Dermis blood vessel endothelial cell (primary cell): ENCODE measurements around the gene COL5A1. TPM values are rescaled to one million over a fixed set of nuclear protein-coding genes. Genes with fewer than 3 reads are reported as not detected.

ENCODE experiments used
- DNase-seq: peaks from one replicate; pipeline ENCODE4 v3.0.0; 2010
- total RNA-seq: library from RNA; depleted of rRNA; stranded (reverse); fragments of >200 nt; gene quantifications from 2 replicates; pipeline ENCODE4 v1.2.3, GENCODE V29; 2014

Gene COL5A1
- total RNA-seq, 1 donor from 2014 or later = 9.5 TPM

DNA sequence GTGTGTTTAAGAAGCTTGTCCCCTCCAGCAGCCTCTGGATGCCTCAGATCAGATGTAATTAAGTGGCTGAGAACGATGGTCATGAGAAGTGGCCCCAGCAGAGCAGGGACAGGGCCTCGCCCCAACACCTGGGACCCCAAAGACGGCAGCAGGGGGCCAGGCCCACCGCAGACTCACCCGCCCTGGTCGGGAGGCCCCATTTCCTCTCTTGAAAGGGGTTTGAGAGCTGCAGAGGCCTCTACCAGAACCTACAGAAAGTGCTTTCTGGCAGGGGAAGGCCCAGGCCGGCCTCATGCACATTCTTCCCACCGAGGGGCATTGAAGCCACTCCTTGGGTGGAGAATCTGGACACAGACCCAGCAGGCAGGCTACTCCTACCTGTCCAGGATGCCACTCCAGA lies 153.8 kb downstream of the COL5A1 start:
- no peak for DNase-seq

DNA sequence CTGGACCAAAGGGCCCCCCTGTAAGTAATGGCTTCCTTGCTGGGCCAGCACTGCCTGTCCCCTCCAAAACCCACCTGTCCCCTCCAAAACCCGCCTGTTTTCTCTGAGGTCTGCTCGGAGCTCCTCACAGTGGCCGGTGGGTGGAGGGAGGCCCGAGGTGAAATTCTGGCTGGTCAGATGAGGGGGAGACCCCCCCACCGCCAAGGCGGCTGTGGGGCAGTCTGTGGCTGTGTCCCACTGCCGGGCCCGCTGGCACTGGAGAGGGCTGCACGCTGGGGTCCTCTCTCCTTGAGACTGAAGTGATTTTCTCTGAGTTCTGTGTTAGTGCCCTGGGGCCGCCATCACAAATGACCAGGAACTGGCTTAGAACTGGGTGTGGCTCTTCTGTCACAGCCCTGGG lies 155.3 kb downstream of the COL5A1 start:
- no peak for DNase-seq

- DNase-seq = no peak
These were observed 159.3 kb downstream of the COL5A1 start for GRCh38 chr9:134800791-134801339.

- DNase-seq = no peak
These were observed 160.7 kb downstream of the COL5A1 start for GRCh38 chr9:134802216-134802795.

DNA sequence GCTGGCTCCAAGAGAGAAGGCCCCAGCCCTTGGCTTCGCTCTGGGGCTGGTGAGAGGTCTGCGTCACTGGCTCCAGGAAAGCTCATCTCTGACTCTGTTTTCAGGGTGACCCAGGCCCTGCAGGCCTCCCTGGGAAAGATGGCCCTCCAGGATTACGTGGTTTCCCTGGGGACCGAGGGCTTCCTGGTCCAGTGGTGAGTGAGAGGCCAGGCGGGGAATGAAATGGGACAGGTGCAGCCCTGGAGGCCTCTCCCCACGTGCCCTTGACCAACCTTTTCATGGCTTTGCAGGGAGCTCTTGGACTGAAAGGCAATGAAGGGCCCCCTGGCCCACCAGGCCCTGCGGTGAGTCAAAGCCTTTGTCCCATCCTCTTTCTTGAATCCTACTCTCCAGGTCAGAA lies 163.3 kb downstream of the COL5A1 start:
- no peak for DNase-seq

DNA sequence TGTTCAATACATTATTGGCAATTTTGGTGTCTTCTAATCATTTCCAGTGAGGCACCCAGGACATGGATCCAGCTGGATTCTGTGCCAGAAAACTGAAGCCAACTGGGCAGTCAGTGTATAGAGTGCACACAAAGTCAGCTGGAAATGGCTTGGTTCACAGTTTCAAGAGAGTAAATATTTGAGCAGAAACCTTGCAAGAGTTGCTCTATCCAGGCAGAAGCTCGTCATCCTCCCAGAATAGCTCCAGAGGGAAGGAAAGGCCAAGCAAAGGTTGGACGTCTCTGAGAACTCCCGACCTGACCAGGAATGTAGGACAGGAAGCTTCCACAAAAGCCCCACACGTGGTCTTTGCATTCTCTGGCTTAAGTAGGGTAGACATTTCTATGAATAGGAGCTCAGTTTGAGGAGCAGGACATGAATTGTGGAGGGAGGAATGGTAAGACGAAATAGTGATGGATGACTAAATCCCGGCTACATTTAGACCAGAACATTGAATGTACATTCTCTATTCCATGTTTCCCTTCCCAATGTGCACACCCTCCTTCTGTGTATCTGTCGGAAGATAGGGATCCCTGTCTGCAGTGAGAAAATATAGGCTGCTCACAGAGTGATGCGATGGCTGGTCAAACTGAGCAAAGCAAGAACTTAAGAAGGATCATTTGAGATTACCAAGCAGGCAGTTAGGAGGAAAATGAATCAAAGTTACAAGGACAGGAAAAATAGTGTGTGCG lies 166.3 kb downstream of the COL5A1 start:
- peak; percentile 75 for DNase-seq

DNA sequence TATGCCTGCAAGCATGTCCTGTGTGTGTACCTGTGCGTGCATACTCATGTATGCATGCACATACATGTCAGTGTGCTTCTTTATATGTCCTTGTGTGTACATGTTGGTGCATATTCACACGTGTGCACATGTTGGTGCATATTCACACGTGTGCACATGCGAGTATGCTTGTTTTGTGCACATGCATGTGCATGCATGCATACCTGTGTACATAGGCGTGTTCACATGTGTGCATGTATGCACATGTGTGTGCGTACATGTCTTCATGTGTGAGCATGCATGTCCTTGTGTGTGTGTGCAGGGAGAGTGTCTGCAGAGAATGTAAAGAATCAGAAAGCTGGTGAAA lies 166.8 kb downstream of the COL5A1 start:
- no peak for DNase-seq

DNA sequence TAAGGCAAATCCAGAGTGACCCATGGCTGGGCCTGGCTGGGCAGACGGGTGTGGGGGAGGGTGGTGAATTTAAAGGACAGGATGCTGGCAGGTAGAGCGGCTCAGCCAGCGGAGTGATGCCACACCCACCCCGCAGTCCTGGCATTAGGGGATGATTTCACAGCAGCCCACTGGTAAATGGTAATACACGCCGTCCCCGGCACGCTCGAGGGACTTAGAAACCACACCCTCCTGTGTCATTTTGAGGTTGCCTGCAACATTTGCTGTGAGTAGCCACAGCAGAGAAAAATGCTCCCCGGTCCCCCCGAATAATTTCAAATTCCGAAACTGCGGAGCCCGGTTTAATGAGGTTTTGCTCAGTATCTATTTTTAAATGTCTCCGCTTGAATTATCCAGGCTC lies 167.7 kb downstream of the COL5A1 start:
- DNase-seq = no peak

- DNase-seq = no peak
These were observed 168.2 kb downstream of the COL5A1 start for GRCh38 chr9:134809826-134810225.

DNA sequence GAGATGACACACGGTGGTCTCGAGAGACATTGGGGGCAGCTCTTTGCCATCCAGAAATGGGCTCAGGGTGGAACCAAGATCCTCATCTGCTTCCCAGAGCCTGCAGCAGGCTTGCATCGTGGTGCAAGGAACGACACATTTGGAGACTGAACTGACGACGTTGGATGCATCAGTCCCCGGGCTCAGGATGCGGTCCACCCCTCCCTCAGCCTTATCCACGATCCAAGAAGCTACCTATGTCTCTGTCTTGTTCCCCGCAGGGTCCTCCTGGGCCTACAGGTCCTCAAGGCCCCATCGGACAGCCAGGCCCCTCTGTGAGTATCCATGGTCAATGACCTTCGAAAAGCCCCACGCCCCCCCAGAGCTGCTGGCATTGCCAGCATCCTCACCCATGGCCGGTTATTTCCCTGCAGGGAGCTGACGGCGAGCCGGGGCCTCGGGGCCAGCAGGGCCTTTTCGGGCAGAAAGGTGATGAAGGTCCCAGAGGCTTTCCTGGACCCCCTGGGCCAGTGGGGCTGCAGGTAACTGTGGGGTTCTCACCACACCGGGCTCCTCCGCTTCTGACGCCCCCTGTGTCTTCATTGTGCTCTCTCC lies 169.6 kb downstream of the COL5A1 start:
- no peak for DNase-seq

- no peak for DNase-seq
These were observed 170.2 kb downstream of the COL5A1 start for GRCh38 chr9:134811673-134812342.

GRCh38 chr9:134812343-134812673 lies 170.7 kb downstream of the COL5A1 start:
- no peak for DNase-seq

DNA sequence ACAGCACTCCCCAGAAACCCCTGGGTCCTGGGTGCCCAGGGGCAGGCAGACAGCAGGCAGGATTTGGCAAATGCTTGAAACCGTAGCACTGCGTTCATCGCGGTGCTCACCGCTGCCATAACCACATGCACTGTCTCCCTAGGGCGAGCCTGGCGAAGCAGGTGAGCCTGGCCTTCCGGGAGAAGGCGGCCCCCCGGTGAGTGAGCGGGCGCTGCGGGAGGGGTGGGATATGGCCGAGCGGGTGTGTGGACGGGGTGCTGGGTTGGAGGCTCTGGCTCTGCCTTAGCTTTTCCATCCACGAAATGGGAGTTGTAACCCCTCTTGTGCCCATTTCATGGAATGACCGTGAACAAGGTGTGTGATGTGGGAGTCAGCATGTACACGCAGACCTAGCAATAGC lies 172.2 kb downstream of the COL5A1 start:
- no peak for DNase-seq

GRCh38 chr9:134814598-134815215 lies 173.1 kb downstream of the COL5A1 start:
- no peak for DNase-seq

DNA sequence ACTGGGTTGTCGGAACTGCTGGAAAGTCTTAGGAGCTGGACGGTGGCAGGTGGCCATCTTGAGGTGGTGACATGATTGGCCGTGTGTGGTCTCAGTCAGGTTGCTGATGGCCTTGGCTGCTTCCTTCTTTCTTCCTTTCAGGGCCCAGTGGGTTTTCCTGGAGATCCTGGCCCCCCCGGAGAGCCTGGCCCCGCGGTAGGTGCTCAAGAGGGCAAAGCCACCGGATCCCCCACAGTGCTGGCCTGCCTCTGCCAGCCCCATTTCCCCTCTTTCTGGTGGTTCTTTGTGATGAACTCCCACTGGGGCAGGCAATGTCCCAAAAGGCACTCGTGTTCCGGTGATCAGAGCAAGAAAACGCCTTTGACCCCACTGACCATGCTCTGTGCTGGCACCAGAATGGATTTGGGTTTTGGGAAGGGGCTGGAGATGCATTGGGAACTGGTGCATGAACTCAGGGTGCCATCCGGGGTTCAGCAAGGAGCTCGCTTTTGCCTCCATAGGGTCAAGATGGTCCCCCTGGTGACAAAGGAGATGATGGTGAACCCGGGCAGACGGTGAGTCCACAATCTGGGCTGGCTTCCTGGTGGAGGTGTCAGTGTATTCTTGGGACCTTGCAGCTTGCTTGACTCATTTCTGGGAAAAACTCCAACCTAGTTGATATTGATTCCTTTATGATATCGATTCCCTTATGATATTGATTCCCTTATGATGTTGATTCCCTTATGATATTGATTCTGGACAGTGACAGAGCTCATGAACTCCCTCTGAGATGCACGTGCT lies 174.0 kb downstream of the COL5A1 start:
- DNase-seq = no peak

GRCh38 chr9:134816264-134816663 lies 174.7 kb downstream of the COL5A1 start:
- no peak for DNase-seq

GRCh38 chr9:134818000-134818568 lies 176.5 kb downstream of the COL5A1 start:
- DNase-seq = no peak

- DNase-seq = no peak
These were observed 177.0 kb downstream of the COL5A1 start for GRCh38 chr9:134818591-134818990.

DNA sequence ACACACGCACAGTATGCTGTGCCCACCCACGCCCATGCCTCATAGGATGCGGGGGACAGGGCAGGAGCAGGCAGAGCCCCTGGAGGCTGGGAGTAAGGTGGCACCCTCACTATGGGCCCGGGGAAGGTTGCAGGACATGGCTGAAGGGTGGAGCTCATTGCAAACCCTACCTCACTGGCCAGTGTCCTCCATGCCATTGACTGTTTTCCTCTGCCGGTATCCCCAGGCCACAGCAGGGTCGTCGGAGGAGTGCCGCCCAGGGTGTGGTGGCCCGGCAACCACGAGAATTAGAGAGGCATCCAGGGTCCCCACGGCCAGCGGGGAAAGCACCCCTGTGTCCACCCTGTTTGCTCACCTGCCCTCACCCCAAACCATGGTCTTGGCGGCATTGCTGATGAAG lies 179.3 kb downstream of the COL5A1 start:
- no peak for DNase-seq

DNA sequence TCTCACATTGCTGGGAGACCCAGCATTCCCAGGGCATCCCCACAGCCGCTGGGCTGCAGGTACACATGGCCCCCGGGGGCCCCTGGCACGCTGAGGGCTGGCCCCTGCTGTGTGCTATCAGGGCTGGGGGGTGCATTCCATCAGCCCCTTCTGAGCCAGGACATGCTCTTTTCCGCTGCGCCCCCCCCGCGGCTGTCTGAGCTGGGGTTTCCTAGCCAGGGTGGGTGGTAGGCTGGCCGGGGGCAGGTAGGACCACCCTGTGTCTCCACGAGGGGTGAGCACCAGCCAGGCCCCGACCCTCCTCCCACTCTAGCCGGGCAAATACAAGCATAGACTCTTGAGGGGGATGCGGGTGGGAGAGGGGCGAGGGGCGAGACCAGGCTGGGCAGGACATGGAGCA lies 180.9 kb downstream of the COL5A1 start:
- no peak for DNase-seq

- no peak for DNase-seq
These were observed 182.0 kb downstream of the COL5A1 start for GRCh38 chr9:134823623-134824022.

GRCh38 chr9:134824583-134824982 lies 183.0 kb downstream of the COL5A1 start:
- no peak for DNase-seq
